Ammon's horn (tissue), 1 donor: ENCODE measurements around the gene GRID1.

Experiments
- DNase-seq: peaks from one replicate; pipeline ENCODE4 v3.0.0-alpha.2; 2016; ENCODE audit warnings: low spot score

GRID1 gene

GRCh38 chr10:86062647-86063145 is 303.9 kb downstream of the GRID1 start:
- no peak for DNase-seq

- no peak for DNase-seq
These were observed 304.4 kb downstream of the GRID1 start for GRCh38 chr10:86062198-86062550.

GRCh38 chr10:86061278-86062197 is 305.1 kb downstream of the GRID1 start:
- DNase-seq: peak; percentile 38

GRCh38 chr10:86060386-86061277 is 306.0 kb downstream of the GRID1 start:
- no peak for DNase-seq

- DNase-seq: no peak
These were observed 306.7 kb downstream of the GRID1 start for GRCh38 chr10:86059892-86060291.

GRCh38 chr10:86058964-86059363 is 307.6 kb downstream of the GRID1 start:
- DNase-seq: no peak

GRCh38 chr10:86057708-86058107 is 308.9 kb downstream of the GRID1 start:
- no peak for DNase-seq

- DNase-seq: no peak
These were observed 309.9 kb downstream of the GRID1 start for GRCh38 chr10:86056672-86057071.

GRCh38 chr10:86055928-86056327 is 310.7 kb downstream of the GRID1 start:
- DNase-seq: no peak

- no peak for DNase-seq
These were observed 312.9 kb downstream of the GRID1 start for GRCh38 chr10:86053675-86054074.

GRCh38 chr10:86051586-86051985 is 315.0 kb downstream of the GRID1 start:
- DNase-seq: no peak

- DNase-seq: no peak
These were observed 317.2 kb downstream of the GRID1 start for GRCh38 chr10:86049442-86049841.

- DNase-seq: no peak
These were observed 317.6 kb downstream of the GRID1 start for GRCh38 chr10:86048973-86049372.

- DNase-seq: no peak
These were observed 318.0 kb downstream of the GRID1 start for GRCh38 chr10:86048571-86048970.

- DNase-seq: no peak
These were observed 319.0 kb downstream of the GRID1 start for GRCh38 chr10:86047588-86047987.

GRCh38 chr10:86046845-86047460 is 319.6 kb downstream of the GRID1 start:
- DNase-seq: no peak

GRCh38 chr10:86045896-86046295 is 320.7 kb downstream of the GRID1 start:
- DNase-seq: no peak

GRCh38 chr10:86044029-86044428 is 322.6 kb downstream of the GRID1 start:
- no peak for DNase-seq

GRCh38 chr10:86043236-86043635 is 323.4 kb downstream of the GRID1 start:
- no peak for DNase-seq

- DNase-seq: no peak
These were observed 324.4 kb downstream of the GRID1 start for GRCh38 chr10:86042161-86042560.

GRCh38 chr10:86041116-86041515 is 325.5 kb downstream of the GRID1 start:
- DNase-seq: no peak

- no peak for DNase-seq
These were observed 328.2 kb downstream of the GRID1 start for GRCh38 chr10:86038371-86038770.
